Liver (tissue), 9 donors: ENCODE measurements around the gene DHH. TPM values are rescaled to one million over a fixed set of nuclear protein-coding genes. Genes with fewer than 3 reads are reported as not detected.
A peak's percentile ranks its signal among the peaks of the same experiment; 100 is the strongest.

Experiments
- DNase-seq: peaks from one replicate; pipeline ENCODE4 v3.0.0-alpha.2; 2017; ENCODE audit warnings: low spot score
- H3K27ac ChIP-seq, 2 donors: one replicate each; pipeline ENCODE4 v1.7.0; 2013; ENCODE audit warnings: inconsistent platforms in 2 of 2, low read length in 2 of 2, control low read depth in 1 of 2, low read depth in 1 of 2, mild to moderate bottlenecking in 1 of 2
- H3K27me3 ChIP-seq, 4 donors: one replicate each; pipeline versions ENCODE4 v1.6.1 to v1.7.0; 2013; ENCODE audit warnings: low read length in 3 of 4, inconsistent platforms in 1 of 4, mild to moderate bottlenecking in 1 of 4, moderate library complexity in 1 of 4; ENCODE audit not compliant: control insufficient read depth in 4 of 4, insufficient read depth in 4 of 4
- H3K36me3 ChIP-seq, 4 donors: one replicate each; pipeline versions ENCODE4 v1.6.1 to v1.7.0; 2013; ENCODE audit warnings: low read length in 3 of 4, mild to moderate bottlenecking in 3 of 4, low read depth in 1 of 4, moderate library complexity in 1 of 4; ENCODE audit not compliant: control insufficient read depth in 4 of 4, insufficient read depth in 3 of 4
- H3K4me1 ChIP-seq, 4 donors: one replicate each; pipeline versions ENCODE4 v1.6.1 to v1.7.0; 2013; ENCODE audit warnings: low read length in 3 of 4, mild to moderate bottlenecking in 3 of 4, moderate library complexity in 1 of 4; ENCODE audit not compliant: control insufficient read depth in 4 of 4, insufficient read depth in 4 of 4
- H3K4me3 ChIP-seq, 3 donors: one replicate each; pipeline versions ENCODE4 v1.6.1 to v1.7.0; 2013; ENCODE audit warnings: low read length in 3 of 3, control low read depth in 1 of 3, low read depth in 1 of 3, mild to moderate bottlenecking in 1 of 3
- H3K9ac ChIP-seq, 2 donors: one replicate each; pipeline ENCODE4 v1.7.0; 2013; ENCODE audit warnings: low read length in 2 of 2, mild to moderate bottlenecking in 2 of 2, moderate library complexity in 2 of 2, control low read depth in 1 of 2, low read depth in 1 of 2
- H3K9me3 ChIP-seq, 4 donors: one replicate each; pipeline versions ENCODE4 v1.6.1 to v1.7.0; 2013; ENCODE audit warnings: low read length in 3 of 4; ENCODE audit not compliant: control insufficient read depth in 4 of 4
- ATF3 ChIP-seq: IDR thresholded peaks from 2 replicates; pipeline ENCODE4 v1.6.1; 2016; ENCODE audit warnings: antibody characterized with exemption
- CTCF ChIP-seq: fragments of 150-350 bp; IDR thresholded peaks from 2 replicates; pipeline ENCODE4 v1.5.1; 2017; ENCODE audit warnings: improper control_type of control experiment, low read depth, low read length; ENCODE audit not compliant: missing input control
- EGR1 ChIP-seq, 2 donors: IDR thresholded peaks; 2 replicates each; pipeline ENCODE4 v1.6.1; 2016 to 2018; ENCODE audit warnings: antibody characterized with exemption in 2 of 2, low read depth in 2 of 2
- FOXA1 ChIP-seq: IDR thresholded peaks from 2 replicates; pipeline ENCODE4 v1.6.1; 2016; ENCODE audit warnings: antibody characterized with exemption
- FOXA2 ChIP-seq: IDR thresholded peaks from 2 replicates; pipeline ENCODE4 v1.6.1; 2016; ENCODE audit warnings: antibody characterized with exemption
- GABPA ChIP-seq, 2 donors: IDR thresholded peaks in 1 of 2; conservative IDR thresholded peaks in 1 of 2; 2 replicates each; pipeline ENCODE4 v1.6.1; 2016; ENCODE audit warnings: antibody characterized with exemption in 2 of 2, mild to moderate bottlenecking in 1 of 2, moderate library complexity in 1 of 2
- HNF4A ChIP-seq, 2 donors: conservative IDR thresholded peaks; 2 replicates each; pipeline ENCODE4 v1.6.1; 2016; ENCODE audit warnings: antibody characterized with exemption in 2 of 2, mild to moderate bottlenecking in 2 of 2
- HNF4G ChIP-seq: IDR thresholded peaks from 2 replicates; pipeline ENCODE4 v1.6.1; 2016; ENCODE audit warnings: antibody characterized with exemption
- JUND ChIP-seq, 2 donors: IDR thresholded peaks; 2 replicates each; pipeline ENCODE4 v1.6.1; 2016; ENCODE audit warnings: antibody characterized with exemption in 2 of 2
- MAX ChIP-seq: IDR thresholded peaks from 2 replicates; pipeline ENCODE4 v1.6.1; 2016; ENCODE audit warnings: antibody characterized with exemption
- NR2F2 ChIP-seq: IDR thresholded peaks from 2 replicates; pipeline ENCODE4 v1.6.1; 2016; ENCODE audit warnings: antibody characterized with exemption
- RAD21 ChIP-seq, 2 donors: IDR thresholded peaks; 2 replicates each; pipeline ENCODE4 v1.6.1; 2016; ENCODE audit warnings: antibody characterized with exemption in 2 of 2, mild to moderate bottlenecking in 2 of 2
- REST ChIP-seq: IDR thresholded peaks from 2 replicates; pipeline ENCODE4 v1.6.1; 2016; ENCODE audit warnings: antibody characterized with exemption, mild to moderate bottlenecking
- RXRA ChIP-seq, 2 donors: IDR thresholded peaks; 2 replicates each; pipeline ENCODE4 v1.6.1; 2017 to 2018; ENCODE audit warnings: antibody characterized with exemption in 2 of 2, mild to moderate bottlenecking in 1 of 2
- SP1 ChIP-seq: IDR thresholded peaks from 2 replicates; pipeline ENCODE4 v1.6.1; 2018; ENCODE audit warnings: antibody characterized with exemption, mild to moderate bottlenecking
- TAF1 ChIP-seq: conservative IDR thresholded peaks from 2 replicates; pipeline ENCODE4 v1.6.1; 2016; ENCODE audit warnings: antibody characterized with exemption, mild to moderate bottlenecking
- YY1 ChIP-seq: IDR thresholded peaks from 2 replicates; pipeline ENCODE4 v1.6.1; 2016; ENCODE audit warnings: antibody characterized with exemption, mild to moderate bottlenecking
- ZBTB33 ChIP-seq: IDR thresholded peaks from 2 replicates; pipeline ENCODE4 v1.6.1; 2016; ENCODE audit warnings: antibody characterized with exemption
- WGBS: extraction: QIAGEN DNeasy Blood & Tissue Kit; methylation state at CpG from one replicate; pipeline ENCODE4 v1.1.7; 2013; 5-methylcytosine and 5-hydroxymethylcytosine counted together
- polyA plus RNA-seq, 2 donors: library from polyadenylated mRNA; stranded (reverse) in 1 of 2; unstranded in 1 of 2; fragments of 200-250 nt in 1 of 2; fragments of >200 nt in 1 of 2; fragmentation: Nextera tagmentation in 1 of 2; extraction: Ambion mirVana in 1 of 2; gene quantifications; one replicate each; pipeline versions ENCODE4 v1.2.1 to v1.2.3, GENCODE V29; 2013 to 2015
- total RNA-seq, 2 donors: library from RNA; depleted of rRNA; stranded (reverse); fragments of >200 nt; gene quantifications; one replicate each; pipeline ENCODE4 v1.2.3, GENCODE V29; 2014
- donor health status: healthy.
- donor health status: healthy.
- donor health status: healthy.
- donor health status: healthy.
- donor health status: healthy.

DHH gene
- total and polyA plus RNA-seq, 4 donors, result 0.08 to 0.09 (median 0.09) TPM; not detected in 1

- TF ChIP-seq CTCF, result no peak
- TF ChIP-seq RXRA (IDR thresholded peaks at IDR 0.05), result peak; percentile 5 to 10
- TF ChIP-seq YY1, result peak; percentile 67
- TF ChIP-seq JUND (IDR thresholded peaks at IDR 0.05), result peak in 1 of 2 donors; percentile 53
- no peak for TF ChIP-seq ATF3
- peak; percentile 62 for TF ChIP-seq SP1
- TF ChIP-seq GABPA (IDR thresholded peaks at IDR 0.05 in 1 of 2, conservative IDR thresholded peaks at IDR 0.05 in 1 of 2), result peak in 1 of 2 donors; percentile 58
Observed at GRCh38 chr12:49069507-49070346, 24.9 kb downstream of the DHH start, which contains the start of gene RHEBL1 (continued).

GRCh38 chr12:49068879-49069506, 25.6 kb downstream of the DHH start:
- Histone ChIP-seq H3K36me3 (no peaks in the 10 kb centered on the region), H3K27ac (peak overlapping the region in 1 of 2 donors; percentile 71), H3K4me1 (peaks cover 1 to 25% (median 20%) of the 10 kb centered on the region in 4 donors), H3K27me3 (no peaks in the 10 kb centered on the region), H3K9me3 (no peaks in the 10 kb centered on the region), H3K9ac (peak overlapping the region in 1 of 2 donors; percentile 52), H3K4me3 (peak overlapping the region; percentile 73 to 92 (median 78))
- TF ChIP-seq CTCF (no peak), HNF4A (conservative IDR thresholded peaks at IDR 0.05) (no peak), RXRA (IDR thresholded peaks at IDR 0.05) (no peak), GABPA (IDR thresholded peaks at IDR 0.05 in 1 of 2, conservative IDR thresholded peaks at IDR 0.05 in 1 of 2) (no peak), FOXA1 (no peak), REST (no peak), JUND (IDR thresholded peaks at IDR 0.05) (no peak), HNF4G (no peak), MAX (no peak), RAD21 (IDR thresholded peaks at IDR 0.05) (no peak), FOXA2 (no peak), SP1 (no peak), ZBTB33 (no peak), ATF3 (no peak), NR2F2 (no peak), EGR1 (IDR thresholded peaks at IDR 0.05; ENCODE audit: low read depth in 2 of 2) (no peak), TAF1 (no peak), YY1 (no peak)
- no peak for DNase-seq
- 22% methylated on average over 21 of the region's 21 CpGs for WGBS
